GM12864 (cell line): ENCODE data around the gene APOA1.

ENCODE experiments used
- DNase-seq: peaks from one replicate; pipeline ENCODE4 v3.0.0-alpha.2; 2011; ENCODE audit warnings: low read depth
- H3K4me3 ChIP-seq: 2 replicates; pipeline ENCODE4 v1.5.1; 2011; ENCODE audit warnings: mild to moderate bottlenecking, low read depth, low read length, control low read depth
- TF ChIP-seq, protein P1 (sequence below): IDR thresholded peaks from 2 replicates; pipeline ENCODE4 v1.5.1; 2011; ENCODE audit warnings: low read depth, mild to moderate bottlenecking, moderate library complexity, low read length, control low read depth, inconsistent platforms; ENCODE audit errors: missing control alignments

APOA1 gene

DNA sequence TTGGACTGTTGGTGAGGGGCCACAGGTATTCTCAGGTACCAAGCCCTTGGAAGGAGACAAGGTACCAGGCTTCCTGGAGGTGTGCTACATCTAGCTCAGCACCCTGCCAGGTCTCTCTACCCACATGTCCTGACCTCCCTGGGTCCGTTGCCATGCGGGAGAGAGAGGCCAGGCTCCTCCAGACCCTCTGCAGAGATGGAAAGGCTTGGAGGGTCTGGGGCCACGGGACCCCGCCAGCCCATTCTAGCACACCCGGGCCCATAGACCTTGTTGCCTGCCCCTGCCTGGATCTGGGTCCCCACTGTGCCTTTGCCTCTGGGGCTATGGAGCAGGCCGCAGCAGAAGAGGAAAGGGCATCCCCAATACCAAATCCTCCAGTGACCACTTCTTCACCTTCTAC, 10.0 kb downstream of the APOA1 start:
- DNase-seq: no peak
- no peak overlapping the region for H3K4me3 ChIP-seq
- TF ChIP-seq, protein P1, sequence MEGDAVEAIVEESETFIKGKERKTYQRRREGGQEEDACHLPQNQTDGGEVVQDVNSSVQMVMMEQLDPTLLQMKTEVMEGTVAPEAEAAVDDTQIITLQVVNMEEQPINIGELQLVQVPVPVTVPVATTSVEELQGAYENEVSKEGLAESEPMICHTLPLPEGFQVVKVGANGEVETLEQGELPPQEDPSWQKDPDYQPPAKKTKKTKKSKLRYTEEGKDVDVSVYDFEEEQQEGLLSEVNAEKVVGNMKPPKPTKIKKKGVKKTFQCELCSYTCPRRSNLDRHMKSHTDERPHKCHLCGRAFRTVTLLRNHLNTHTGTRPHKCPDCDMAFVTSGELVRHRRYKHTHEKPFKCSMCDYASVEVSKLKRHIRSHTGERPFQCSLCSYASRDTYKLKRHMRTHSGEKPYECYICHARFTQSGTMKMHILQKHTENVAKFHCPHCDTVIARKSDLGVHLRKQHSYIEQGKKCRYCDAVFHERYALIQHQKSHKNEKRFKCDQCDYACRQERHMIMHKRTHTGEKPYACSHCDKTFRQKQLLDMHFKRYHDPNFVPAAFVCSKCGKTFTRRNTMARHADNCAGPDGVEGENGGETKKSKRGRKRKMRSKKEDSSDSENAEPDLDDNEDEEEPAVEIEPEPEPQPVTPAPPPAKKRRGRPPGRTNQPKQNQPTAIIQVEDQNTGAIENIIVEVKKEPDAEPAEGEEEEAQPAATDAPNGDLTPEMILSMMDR: no peak

DNA sequence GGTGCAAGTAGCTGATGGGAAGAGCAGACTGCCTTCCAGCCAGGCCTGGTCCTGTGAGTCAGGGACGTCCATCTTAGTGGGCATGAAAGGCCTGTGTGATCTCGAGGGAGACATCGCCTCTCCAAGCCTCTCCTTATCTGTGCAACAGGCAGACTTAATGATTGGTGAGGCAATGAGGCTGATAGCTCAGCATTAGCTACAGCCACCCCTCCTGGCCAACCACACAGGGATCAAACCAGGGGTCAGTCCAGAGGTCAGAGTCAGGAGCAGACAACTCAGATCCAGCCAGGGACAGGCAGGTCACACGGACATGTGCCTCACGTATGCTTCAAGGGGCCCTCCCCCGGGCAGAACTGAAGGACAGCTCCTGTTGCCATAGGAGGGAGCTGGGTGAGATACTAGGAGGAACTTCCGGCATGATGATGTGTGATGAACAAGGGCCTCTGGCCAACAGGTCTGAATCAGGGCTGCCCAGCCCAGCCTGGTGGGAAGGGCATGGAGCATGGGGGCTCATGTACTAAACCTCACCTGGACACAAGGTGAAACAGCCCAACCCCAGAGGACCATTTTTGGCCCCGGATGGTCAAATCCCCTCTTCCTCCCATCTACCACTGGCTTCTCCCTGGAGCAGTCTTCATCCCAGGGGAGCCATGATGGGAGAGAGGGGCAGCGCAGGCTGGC, 10.5 kb downstream of the APOA1 start:
- TF ChIP-seq, protein P1: no peak
- no peak for DNase-seq
- no peak overlapping the region for H3K4me3 ChIP-seq

DNA sequence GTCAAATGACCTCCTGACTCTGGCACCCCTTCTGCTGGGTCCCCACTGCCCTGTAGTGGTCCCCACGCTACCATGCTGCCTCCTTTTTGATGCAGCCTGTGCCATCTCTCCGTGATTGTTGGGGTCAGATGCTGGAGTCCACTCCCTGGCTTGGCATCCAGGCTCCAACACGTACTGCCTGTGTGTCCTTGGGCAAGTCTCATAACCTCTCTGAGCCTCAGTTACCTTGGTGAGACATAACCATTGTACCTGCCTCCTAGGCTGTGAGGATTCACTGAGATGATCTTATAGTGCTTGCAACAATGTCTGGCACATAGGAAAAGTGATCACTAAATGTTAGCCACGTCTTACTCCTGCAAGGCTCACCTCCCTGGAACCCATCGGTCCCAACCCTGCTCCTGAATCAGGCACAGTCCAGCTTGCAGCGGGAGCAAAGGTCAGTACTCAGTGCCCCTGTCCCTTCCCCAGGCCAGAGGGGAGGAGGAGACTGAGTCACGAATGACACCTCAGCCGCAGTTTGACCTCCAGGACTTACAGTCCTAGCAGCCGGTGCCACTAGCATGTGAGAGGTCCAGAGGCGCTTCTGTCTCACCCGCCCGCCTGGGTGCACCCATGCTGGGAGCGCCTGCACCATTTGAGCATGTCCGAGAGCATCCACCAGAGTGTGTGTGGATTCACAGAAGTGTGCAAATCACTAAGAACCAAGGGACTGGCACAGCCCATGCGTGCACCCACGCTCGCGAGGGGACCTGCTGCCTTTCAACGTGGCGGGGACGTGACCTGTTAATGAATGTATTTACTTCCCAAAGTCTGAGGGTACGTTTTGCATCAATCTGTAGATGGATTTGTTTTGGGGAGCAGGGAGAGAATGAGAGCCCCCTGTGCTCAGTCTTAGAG, 11.3 kb downstream of the APOA1 start:
- DNase-seq: no peak
- TF ChIP-seq, protein P1: no peak
- H3K4me3 ChIP-seq: no peak overlapping the region

DNA sequence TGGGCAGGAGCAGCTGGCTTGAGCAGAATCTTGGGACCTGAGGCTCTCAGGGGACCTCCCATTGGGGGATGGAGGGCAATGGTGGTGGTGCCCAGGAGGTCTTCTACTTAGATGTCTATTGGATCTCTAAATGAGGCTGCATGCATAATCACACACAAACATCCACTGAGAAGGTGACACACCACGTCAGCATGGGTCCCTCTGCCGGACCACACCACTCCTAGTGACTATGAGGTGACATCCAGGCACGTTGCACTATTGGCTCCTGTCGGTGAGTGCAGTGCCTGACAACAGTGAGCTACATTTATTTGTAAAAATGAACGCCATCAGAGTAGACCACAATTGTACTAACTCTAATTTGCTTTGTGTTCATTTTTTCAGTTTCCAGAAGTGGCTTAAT, 12.0 kb downstream of the APOA1 start:
- no peak for DNase-seq
- TF ChIP-seq, protein P1: no peak

DNA sequence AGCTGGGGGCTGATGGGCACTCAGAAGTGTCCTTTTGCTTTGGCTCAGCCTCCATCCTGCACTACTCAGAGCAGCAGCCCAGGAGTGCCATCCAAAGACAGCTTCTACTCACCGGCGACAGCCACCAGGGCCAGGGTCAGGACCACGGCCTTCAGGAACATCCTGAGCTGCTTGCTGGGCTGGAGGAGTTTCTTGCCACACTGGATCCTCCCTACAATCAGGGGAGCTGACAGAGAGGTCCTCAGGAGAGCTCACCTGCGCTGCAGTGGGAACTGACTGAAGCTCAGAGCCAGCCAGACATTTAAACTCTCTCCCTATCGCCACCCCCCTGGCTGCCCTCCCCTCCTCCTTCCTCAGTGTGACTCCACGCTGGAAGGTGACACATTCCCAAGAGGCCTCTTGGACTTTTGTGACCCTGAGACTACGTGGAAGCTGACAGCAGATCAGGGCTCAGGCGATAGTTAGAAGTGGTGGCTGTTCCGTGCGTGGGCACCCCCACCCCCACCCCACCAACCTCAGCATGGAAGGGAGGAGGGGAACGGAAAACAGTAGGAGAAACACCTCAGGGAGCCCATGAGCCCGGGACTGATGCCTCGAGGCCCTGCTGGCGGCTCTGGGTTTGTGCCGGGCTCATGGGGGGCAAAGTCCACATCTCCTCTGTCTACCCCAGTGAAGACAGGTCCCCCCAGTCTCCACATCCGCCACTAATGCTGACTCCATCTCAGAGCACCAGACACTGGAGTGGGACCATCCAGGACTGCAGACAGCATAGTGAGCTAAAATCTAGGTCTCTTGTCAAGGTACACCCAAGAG, 14.2 kb downstream of the APOA1 start, which contains the start of gene APOA4:
TSS of gene APOA4 (minus strand) at position 274 of the 813 bp plus-strand sequence. CDS start at position 161, 113 bp downstream.
- TF ChIP-seq, protein P1: no peak
- H3K4me3 ChIP-seq: no peak within 1 kb of the TSS
- no peak for DNase-seq

More for the DNA sequence above, 12.0 kb downstream of the APOA1 start:
- no peak overlapping the region for H3K4me3 ChIP-seq

GRCh38 chr11:116822575-116822974, 14.8 kb downstream of the APOA1 start:
- DNase-seq: no peak
- TF ChIP-seq, protein P1: no peak

More at GRCh38 chr11:116822575-116822974, 14.8 kb downstream of the APOA1 start:
- no peak overlapping the region for H3K4me3 ChIP-seq
